ENCODE results near the gene STX17. TPM values are rescaled to one million over a fixed set of nuclear protein-coding genes. Genes with fewer than 3 reads are reported as not detected.
A peak's percentile ranks its signal among the peaks of the same experiment; 100 is the strongest.

The STX17 gene
- total RNA-seq, 3 donors from 2014 or later: 16.4 to 18.5 (median 18.2) TPM

DNA sequence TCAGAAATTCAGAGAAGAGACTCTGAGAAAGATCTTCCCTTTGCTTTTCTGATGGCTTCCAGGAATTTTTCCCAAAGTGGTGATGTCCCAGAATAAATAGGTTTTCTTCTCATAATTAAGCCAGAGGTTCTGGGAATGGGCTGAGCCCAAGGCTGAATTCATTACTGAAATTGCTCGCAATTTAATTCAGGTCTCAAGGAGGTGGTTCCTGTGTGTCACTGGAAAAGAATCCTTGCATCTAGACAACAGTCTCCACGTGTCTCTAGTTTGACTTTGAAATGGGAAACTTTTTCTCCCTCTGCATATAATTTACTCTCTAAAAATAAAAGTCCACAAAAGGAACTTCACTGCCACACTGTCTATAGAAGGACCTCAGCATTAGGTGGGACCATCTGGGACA, 27.8 kb upstream of the STX17 start:
- Mint-ChIP-seq H3K4me3 (no peak overlapping the region), H3K27me3 (ENCODE audit: low read depth) (no peaks in the 10 kb centered on the region), H3K9me3 (no peaks in the 10 kb centered on the region), H3K4me1 (ENCODE audit: low read depth) (peaks cover 6% of the 10 kb centered on the region), H3K36me3 (ENCODE audit: insufficient read depth) (peaks cover 2% of the 10 kb centered on the region)
- DNase-seq (no peak), ATAC-seq (no peak)

GRCh38 chr9:99881769-99882168, 24.7 kb upstream of the STX17 start:
- H3K4me1 Mint-ChIP-seq (ENCODE audit: low read depth): no peaks in the 10 kb centered on the region
- ATAC-seq: no peak
- peaks cover 2% of the 10 kb centered on the region for H3K36me3 Mint-ChIP-seq (ENCODE audit: insufficient read depth)
- no peaks in the 10 kb centered on the region for H3K27me3 Mint-ChIP-seq (ENCODE audit: low read depth)
- no peak for DNase-seq
- H3K9me3 Mint-ChIP-seq: no peaks in the 10 kb centered on the region
- no peak overlapping the region for H3K4me3 Mint-ChIP-seq

- Mint-ChIP-seq H3K4me3 (no peak overlapping the region), H3K9me3 (no peaks in the 10 kb centered on the region), H3K27me3 (ENCODE audit: low read depth) (no peaks in the 10 kb centered on the region), H3K4me1 (ENCODE audit: low read depth) (no peaks in the 10 kb centered on the region), H3K36me3 (ENCODE audit: insufficient read depth) (no peaks in the 10 kb centered on the region)
- no peak for ATAC-seq
- DNase-seq: no peak
Observed at GRCh38 chr9:99885747-99886146, 20.7 kb upstream of the STX17 start.

DNA sequence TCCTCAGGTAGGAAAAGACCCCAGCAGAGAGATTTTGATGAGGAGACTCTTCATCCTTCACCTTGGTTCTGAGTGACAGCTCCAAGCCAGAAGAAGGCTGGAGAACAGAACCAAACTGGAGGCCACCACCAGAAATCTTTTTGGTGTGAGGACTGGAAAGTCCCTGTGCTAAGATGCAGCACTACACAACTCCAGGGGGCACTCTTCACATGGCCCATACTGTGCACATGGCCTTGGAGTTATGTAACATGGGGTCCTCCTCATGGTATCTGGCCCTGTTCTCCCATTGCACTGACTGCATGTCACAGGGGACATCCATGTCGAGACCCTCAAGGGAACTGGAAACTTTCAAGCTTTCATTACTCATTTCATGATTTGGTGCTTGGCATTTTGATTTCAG, 17.3 kb upstream of the STX17 start:
- H3K27me3 Mint-ChIP-seq (ENCODE audit: low read depth): no peaks in the 10 kb centered on the region
- DNase-seq (no peak), ATAC-seq (no peak)
- H3K36me3 Mint-ChIP-seq (ENCODE audit: insufficient read depth): no peaks in the 10 kb centered on the region
- no peaks in the 10 kb centered on the region for H3K4me1 Mint-ChIP-seq (ENCODE audit: low read depth)
- no peak overlapping the region for H3K4me3 Mint-ChIP-seq
- no peaks in the 10 kb centered on the region for H3K9me3 Mint-ChIP-seq

- no peaks in the 10 kb centered on the region for H3K36me3 Mint-ChIP-seq (ENCODE audit: insufficient read depth)
- no peak for DNase-seq
- H3K4me1 Mint-ChIP-seq (ENCODE audit: low read depth): no peaks in the 10 kb centered on the region
- no peak for ATAC-seq
- H3K27me3 Mint-ChIP-seq (ENCODE audit: low read depth): peaks cover 12% of the 10 kb centered on the region
- no peak overlapping the region for H3K4me3 Mint-ChIP-seq
- H3K9me3 Mint-ChIP-seq: no peaks in the 10 kb centered on the region
Observed at GRCh38 chr9:99894826-99895225, 11.6 kb upstream of the STX17 start.

- Mint-ChIP-seq H3K9me3 (no peaks in the 10 kb centered on the region), H3K36me3 (ENCODE audit: insufficient read depth) (no peaks in the 10 kb centered on the region), H3K4me1 (ENCODE audit: low read depth) (no peaks in the 10 kb centered on the region), H3K27me3 (ENCODE audit: low read depth) (peaks cover 12% of the 10 kb centered on the region), H3K4me3 (no peak overlapping the region)
- ATAC-seq (no peak), DNase-seq (no peak)
Observed at GRCh38 chr9:99895510-99895909, 10.9 kb upstream of the STX17 start.

- Mint-ChIP-seq H3K36me3 (ENCODE audit: insufficient read depth) (no peaks in the 10 kb centered on the region), H3K27me3 (ENCODE audit: low read depth) (peaks cover 12% of the 10 kb centered on the region), H3K9me3 (no peaks in the 10 kb centered on the region), H3K4me3 (no peak overlapping the region), H3K4me1 (ENCODE audit: low read depth) (no peaks in the 10 kb centered on the region)
- DNase-seq (no peak), ATAC-seq (no peak)
Observed at GRCh38 chr9:99896119-99896518, 10.3 kb upstream of the STX17 start.

DNA sequence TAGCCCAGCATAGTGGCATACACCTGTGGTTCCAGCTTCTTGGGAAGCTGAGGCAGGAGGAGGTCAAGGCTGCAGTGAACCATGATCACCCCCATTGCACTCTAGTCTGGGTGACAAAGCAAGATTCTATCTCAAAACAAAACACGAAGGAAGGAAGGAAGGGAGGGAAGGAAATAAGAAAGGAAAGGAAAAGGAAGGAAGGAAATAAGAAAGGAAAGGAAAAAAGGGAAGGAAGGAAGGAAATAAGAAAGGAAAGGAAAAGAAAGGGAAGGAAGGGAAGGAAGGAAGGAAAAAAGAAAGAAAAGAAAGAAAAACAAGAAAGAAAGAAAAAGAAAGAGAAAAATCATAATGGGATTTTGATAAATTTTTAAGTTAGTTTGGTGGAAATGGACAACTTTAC, 3.1 kb upstream of the STX17 start:
- no peak for ATAC-seq
- no peaks in the 10 kb centered on the region for H3K36me3 Mint-ChIP-seq (ENCODE audit: insufficient read depth)
- H3K27me3 Mint-ChIP-seq (ENCODE audit: low read depth): no peaks in the 10 kb centered on the region

DNA sequence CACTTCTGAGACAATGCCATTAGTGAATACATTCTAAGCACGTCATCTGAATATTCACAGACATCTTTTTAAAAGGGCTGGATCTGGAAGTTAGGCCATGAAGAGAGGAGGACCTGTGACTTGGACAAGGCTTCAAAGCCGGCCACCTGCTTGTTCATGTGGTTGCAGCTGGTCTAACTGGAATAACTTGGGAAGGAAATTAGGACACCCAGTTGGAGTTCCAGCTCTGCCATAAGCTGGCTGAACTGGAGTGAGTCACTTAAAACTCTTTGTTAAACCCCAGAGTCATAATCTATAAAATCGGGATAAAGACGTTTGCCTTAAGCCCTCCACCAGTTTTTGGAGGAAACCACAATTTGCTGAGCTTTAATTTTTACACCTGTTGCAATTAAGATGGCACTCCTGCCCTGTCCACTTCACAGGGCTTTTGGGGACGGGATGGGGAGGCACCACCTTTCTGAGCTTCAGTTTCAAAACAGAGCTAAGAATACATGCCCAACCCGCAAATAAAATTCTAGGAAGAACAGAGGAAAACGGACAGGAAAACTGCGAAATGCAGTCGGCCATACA, 536 bp upstream of the STX17 start:
- DNase-seq: no peak
- no peaks in the 10 kb centered on the region for H3K36me3 Mint-ChIP-seq (ENCODE audit: insufficient read depth)

More for the DNA sequence above, 3.1 kb upstream of the STX17 start:
- DNase-seq: no peak
- no peaks in the 10 kb centered on the region for H3K9me3 Mint-ChIP-seq
- H3K4me3 Mint-ChIP-seq: no peak overlapping the region
- H3K4me1 Mint-ChIP-seq (ENCODE audit: low read depth): peaks cover 19% of the 10 kb centered on the region

DNA sequence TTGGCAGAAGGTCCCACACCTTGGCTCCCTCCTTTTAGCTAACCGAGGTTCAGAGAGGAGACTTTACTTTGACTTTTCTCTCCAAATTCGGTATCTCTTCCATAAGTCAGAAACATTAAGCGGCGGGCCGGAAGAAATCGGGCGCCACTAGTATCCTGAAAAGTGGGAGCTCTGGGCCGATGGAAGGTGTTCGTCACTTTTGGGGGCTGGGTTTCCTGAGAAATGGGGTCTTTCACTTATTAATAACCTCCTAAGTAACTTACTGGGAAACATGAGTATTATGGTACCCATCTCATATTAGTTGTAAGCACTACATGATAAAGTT, 716 bp downstream of the STX17 start:
- Mint-ChIP-seq H3K27me3 (ENCODE audit: low read depth) (no peaks in the 10 kb centered on the region), H3K4me1 (ENCODE audit: low read depth) (peaks cover 36% of the 10 kb centered on the region), H3K36me3 (ENCODE audit: insufficient read depth) (peaks cover under 1% of the 10 kb centered on the region), H3K9me3 (no peaks in the 10 kb centered on the region), H3K4me3 (peak overlapping the region; percentile 95)
- DNase-seq: no peak
- no peak for ATAC-seq

More for the DNA sequence above, 536 bp upstream of the STX17 start:
- ATAC-seq: no peak
- H3K9me3 Mint-ChIP-seq: no peaks in the 10 kb centered on the region
- peaks cover 32% of the 10 kb centered on the region for H3K4me1 Mint-ChIP-seq (ENCODE audit: low read depth)
- H3K27me3 Mint-ChIP-seq (ENCODE audit: low read depth): no peaks in the 10 kb centered on the region
- peak overlapping the region; percentile 95 for H3K4me3 Mint-ChIP-seq

DNA sequence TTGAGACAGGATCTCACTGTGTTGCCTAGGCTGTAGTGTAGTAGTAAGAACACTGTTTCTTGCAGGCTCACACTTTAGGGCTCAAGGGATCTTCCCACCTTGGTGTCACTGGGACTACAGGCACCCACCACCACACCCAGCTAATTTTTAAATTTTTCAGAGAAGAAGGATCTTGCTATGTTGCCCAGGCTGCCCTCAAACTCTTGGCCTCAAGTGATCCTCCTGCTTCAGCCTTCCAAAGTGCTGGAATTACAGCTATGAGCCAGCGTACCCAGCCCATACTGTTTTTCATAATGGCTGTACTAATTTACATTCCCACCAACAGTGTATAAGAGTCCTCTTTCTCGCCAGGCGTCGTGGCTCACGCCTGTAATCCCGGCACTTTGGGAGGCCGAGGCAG, 5.1 kb downstream of the STX17 start:
- Mint-ChIP-seq H3K4me3 (no peak overlapping the region), H3K9me3 (no peaks in the 10 kb centered on the region), H3K4me1 (ENCODE audit: low read depth) (peaks cover 46% of the 10 kb centered on the region), H3K36me3 (ENCODE audit: insufficient read depth) (peaks cover 17% of the 10 kb centered on the region), H3K27me3 (ENCODE audit: low read depth) (no peaks in the 10 kb centered on the region)
- no peak for ATAC-seq
- no peak for DNase-seq

- no peak overlapping the region for H3K4me3 Mint-ChIP-seq
- ATAC-seq: no peak
- no peaks in the 10 kb centered on the region for H3K9me3 Mint-ChIP-seq
- H3K4me1 Mint-ChIP-seq (ENCODE audit: low read depth): peaks cover 44% of the 10 kb centered on the region
- no peaks in the 10 kb centered on the region for H3K27me3 Mint-ChIP-seq (ENCODE audit: low read depth)
- H3K36me3 Mint-ChIP-seq (ENCODE audit: insufficient read depth): peaks cover 39% of the 10 kb centered on the region
- DNase-seq: no peak
Observed at GRCh38 chr9:99916650-99917049, 10.2 kb downstream of the STX17 start.

DNA sequence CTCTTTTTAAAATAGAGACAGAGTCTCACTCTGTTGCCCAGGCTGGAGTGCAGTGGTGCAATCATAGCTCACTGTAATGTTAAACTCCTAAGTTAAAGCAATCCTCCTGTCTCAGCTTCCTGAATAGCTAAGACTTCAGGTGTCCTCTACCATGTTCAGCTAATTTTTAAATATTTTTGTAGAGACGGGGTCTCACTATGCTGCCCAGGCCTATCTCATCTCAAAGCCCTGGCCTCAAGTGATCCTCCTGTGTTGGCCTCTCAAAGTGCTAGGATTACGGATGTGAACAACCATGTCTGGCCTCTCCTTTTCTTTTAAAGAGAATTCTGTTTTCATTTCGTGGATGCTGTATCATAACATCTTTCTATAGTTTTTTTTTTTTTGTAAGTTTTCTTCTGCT, 11.7 kb downstream of the STX17 start:
- ATAC-seq (no peak), DNase-seq (no peak)
- peaks cover 46% of the 10 kb centered on the region for H3K4me1 Mint-ChIP-seq (ENCODE audit: low read depth)
- peaks cover 49% of the 10 kb centered on the region for H3K36me3 Mint-ChIP-seq (ENCODE audit: insufficient read depth)
- no peaks in the 10 kb centered on the region for H3K27me3 Mint-ChIP-seq (ENCODE audit: low read depth)
- H3K4me3 Mint-ChIP-seq: no peak overlapping the region
- no peaks in the 10 kb centered on the region for H3K9me3 Mint-ChIP-seq

- no peak for DNase-seq
- ATAC-seq: no peak
- H3K9me3 Mint-ChIP-seq: peaks cover 5% of the 10 kb centered on the region
- no peak overlapping the region for H3K4me3 Mint-ChIP-seq
- H3K27me3 Mint-ChIP-seq (ENCODE audit: low read depth): no peaks in the 10 kb centered on the region
- peaks cover 55% of the 10 kb centered on the region for H3K36me3 Mint-ChIP-seq (ENCODE audit: insufficient read depth)
- H3K4me1 Mint-ChIP-seq (ENCODE audit: low read depth): peaks cover 40% of the 10 kb centered on the region
Observed at GRCh38 chr9:99919930-99920329, 13.5 kb downstream of the STX17 start.

DNA sequence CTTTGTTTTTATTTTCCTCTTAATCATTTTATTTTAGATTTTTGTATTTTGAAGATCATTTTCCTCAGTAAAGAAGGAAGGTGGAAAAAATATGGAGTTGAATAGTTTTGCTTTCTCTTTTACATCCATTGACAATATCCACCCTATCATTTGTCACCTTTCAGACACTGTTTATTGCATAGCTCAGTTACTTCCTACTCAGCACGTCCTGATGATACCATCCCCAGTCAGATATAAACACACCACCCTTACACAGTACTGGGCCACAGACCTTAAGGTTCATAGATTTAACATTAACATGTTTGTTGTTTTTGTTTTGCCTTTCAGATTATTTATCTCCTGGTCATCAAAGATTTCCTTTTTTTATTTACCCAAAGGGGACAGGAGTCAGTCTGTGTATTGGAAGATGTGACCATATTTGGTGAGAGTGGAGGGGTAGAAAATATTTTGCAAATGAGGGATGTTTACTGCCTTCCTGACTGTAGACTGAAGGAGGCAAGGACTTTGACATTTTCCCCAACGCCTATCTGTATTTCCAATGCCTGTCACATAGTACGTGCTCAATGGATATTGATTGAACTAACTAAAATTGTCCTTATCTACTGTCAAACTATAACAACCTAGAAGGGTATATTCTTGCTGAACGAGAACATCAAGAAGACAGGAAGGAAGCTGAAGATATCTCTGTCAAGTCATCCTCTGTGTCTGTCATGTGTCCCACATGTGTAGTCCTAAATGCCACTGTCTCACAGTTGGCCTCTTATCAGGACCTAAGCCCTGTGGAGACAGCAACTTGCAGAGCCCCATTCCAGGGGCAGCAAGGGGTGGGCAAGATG, 15.6 kb downstream of the STX17 start:
- peaks cover 16% of the 10 kb centered on the region for H3K9me3 Mint-ChIP-seq
- peaks cover 67% of the 10 kb centered on the region for H3K36me3 Mint-ChIP-seq (ENCODE audit: insufficient read depth)
- DNase-seq (no peak), ATAC-seq (no peak)
- peaks cover 40% of the 10 kb centered on the region for H3K4me1 Mint-ChIP-seq (ENCODE audit: low read depth)
- no peaks in the 10 kb centered on the region for H3K27me3 Mint-ChIP-seq (ENCODE audit: low read depth)
- H3K4me3 Mint-ChIP-seq: no peak overlapping the region
